T-helper 9 cell (primary cell): Measurements from ENCODE around the gene NRP1.
A peak's percentile ranks its signal among the peaks of the same experiment; 100 is the strongest.
"Not testable (repeated sequence)": the region's sequence is repeated elsewhere in the genome, so short reads cannot be mapped to it uniquely, and the experiment has no call there.

Experiments
- DNase-seq: peaks from one replicate; pipeline ENCODE4 v3.0.0-alpha.2; 2020

The NRP1 gene

DNA sequence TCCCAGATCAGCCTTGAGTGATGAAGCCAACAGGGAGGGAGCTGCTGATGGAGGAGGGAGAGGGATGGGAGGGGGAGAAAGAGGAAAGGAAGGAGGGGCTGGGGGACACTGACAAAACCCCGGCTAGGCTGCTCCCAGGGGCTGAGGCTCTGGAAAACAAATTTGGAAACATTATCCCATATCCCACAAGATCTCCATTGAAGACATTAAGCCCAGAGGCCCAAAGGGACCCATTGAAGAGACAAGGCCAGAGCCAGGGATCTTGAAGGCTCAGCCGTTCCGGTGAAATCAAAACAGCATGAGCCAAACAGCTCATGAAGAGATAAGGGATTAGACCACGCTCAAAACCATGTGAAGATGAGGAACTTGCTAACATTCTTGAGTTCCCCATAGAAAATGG is 192.2 kb downstream of the NRP1 start:
- DNase-seq, result no peak

DNA sequence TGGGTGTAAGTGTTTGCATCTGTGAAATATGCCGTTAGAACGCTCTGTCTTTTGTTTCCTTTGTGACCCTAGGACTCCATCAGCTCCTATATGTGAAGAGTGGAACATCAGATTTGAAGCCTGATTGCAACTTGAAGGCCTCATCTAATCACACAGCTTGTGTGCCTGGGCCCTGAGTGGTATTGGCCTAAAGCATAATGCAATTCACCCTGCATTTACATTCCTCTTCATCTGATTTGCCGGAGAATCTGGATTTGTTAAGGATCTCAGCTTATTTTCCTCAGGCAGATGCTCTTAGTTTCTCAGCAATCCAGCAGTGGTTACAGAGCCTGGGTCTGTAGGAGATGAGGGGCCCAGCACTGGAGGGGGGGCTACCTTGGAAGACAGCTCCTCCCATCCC is 193.2 kb downstream of the NRP1 start:
- no peak for DNase-seq

DNA sequence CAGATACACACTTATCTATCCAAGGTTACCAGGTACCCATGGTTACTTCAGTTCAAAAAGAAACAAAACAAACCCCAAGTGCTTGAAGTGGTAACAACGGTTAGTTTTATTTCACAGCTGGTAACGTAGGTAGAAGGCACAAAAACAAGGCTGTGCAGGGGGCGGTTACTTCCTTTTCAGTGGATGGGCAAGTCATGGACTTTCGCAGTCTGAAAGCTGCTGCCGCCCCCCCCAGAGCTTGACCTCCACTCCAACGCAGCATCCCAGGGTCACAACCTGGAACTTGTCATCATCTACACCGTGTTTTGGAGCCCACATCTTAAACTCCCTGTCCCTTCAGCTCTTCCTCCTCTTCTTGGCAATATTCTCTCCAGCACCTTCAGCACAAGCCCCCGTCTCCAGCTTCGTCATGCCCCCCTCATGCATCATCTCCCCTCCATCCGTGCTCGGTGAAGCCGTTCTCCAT is 195.3 kb downstream of the NRP1 start:
- peak; percentile 64 for DNase-seq

DNA sequence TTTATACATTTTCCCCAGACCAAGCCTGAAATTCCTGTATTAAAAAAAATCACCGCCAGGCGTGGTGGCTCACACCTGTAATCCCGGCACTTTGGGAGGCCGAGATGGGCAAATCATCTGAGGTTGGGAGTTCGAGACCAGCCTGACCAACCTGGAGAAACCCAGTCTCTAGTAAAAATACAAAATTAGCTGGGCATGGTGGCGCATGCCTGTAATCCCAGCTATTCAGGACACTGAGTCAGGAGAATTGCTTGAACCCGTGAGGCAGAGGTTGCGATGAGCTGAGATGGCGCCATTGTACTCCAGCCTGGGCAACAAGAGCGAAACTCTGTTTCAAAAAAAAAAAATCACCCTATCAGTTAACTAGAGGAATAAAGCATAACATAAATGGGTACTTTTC is 195.8 kb downstream of the NRP1 start:
- not testable (repeated sequence) for DNase-seq

DNA sequence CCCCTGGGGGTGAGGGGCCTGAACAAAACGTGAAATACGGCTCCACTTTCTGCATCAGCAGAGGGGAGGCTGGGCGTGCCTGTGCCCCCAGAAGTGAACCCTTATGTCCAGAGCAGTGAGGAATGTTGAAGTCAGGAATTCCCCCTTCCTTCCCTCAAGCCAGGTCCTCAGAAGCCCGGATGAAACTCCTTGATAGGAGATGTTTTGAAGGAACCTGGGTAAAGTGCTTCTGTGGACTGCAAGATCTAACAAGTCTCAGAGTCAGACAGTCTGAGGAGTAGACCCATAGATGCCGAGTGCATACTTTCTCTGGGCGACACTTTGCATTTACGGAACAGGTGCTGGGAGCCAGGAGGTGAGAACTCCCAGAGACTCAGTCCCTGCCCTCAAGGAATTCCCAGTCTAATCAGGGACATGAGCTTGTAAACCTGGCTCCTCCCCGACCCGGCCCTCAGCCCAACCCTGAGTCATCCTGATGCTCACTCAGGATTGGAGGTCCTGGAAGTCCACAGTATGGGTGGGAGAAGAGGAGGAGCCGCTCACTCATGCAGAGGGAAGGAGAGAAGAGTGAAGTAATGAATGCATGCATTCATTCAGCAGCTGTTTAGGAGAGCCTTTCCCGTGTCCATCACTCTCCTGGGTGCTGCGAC is 197.0 kb downstream of the NRP1 start:
- DNase-seq, result no peak

DNA sequence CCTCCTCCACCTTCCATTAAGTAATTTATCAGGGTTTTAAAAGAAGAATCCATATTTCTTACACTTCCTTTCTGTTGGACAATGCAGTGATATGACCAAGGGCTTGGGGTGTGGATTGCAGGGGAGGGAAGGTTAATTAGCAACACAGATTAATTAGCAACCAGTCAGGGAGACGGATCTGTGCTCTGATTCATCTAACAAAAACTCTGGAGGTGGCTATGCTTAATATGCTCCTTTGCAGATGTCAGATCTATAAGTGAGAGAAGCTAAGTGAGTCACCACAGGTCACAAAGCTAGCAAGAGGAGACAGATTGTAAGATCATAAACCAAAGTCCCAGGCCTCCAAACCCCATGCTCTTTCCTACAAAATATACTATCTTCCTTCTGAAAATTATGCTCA is 197.7 kb downstream of the NRP1 start:
- no peak for DNase-seq

DNA sequence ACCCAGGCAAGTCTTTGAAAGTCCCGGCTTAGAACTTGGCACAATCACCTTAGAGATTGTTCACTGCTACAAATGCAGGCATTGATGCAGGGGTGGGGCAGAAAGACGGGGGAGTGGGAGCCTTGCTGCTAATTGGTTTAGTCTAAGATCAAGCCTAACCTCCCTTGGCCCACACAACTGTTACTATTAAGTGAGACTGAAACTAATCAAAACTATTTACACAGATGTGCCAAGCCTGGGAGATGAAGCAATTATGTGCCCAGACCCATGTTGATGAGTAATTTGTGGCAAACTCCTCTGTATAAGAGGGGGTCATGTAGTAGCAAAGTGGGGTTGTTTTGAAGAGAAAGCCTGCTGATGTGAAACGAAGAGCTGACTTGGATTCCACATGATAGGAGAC is 198.2 kb downstream of the NRP1 start:
- no peak for DNase-seq

DNA sequence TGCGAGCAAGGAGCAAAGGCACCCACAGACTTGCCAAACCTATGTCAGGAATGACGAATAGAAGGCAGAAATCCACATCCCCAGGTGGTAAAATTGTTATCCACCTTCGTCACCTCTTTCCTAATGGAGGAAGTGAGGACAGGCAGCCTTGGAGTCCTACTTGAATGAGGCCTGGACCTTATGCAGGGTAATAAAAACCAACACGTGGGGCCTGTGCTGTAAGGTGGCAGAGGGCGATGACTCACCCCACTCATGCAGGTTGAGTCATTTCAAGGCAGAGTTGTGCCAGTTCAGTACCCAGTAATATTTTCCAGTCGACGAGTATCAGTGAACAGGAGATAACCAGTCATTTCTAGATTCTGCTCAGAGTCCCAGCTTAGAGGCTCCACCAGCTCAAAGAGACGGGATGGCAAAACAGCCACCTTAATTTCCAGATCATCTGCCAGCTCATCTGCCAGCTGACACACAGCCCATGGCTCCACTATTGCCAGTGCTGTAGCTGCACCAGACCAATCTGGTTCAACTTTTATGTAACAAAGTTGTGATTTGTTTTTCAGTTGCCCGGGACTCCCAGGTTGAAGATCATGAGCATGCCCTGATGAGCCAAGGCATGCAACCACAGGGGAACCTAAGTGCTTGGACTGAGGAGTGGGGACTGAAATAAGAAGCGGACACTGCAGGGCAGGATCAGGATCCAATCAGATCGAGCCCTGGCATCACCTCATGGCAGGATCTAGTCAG is 200.3 kb downstream of the NRP1 start:
- DNase-seq, result peak; percentile 57

DNA sequence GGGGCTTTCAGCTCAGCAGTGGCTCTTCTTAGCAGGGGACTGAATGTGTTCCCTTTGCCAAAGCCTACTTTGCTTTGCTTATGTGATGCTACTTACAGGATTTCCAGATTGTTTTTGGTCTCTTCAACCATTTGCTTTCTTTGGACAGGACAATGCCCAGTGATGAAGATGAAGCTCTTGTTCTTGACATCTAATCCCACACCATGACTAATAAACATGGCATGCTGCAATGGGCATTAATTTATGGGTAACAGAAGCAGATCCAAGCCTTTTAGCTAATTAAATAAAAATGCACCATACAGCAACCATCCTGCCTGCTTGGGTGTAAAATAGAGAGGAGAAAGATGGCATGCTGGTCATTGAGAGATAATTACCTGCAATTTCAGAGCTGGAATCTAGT is 200.9 kb downstream of the NRP1 start:
- no peak for DNase-seq

DNA sequence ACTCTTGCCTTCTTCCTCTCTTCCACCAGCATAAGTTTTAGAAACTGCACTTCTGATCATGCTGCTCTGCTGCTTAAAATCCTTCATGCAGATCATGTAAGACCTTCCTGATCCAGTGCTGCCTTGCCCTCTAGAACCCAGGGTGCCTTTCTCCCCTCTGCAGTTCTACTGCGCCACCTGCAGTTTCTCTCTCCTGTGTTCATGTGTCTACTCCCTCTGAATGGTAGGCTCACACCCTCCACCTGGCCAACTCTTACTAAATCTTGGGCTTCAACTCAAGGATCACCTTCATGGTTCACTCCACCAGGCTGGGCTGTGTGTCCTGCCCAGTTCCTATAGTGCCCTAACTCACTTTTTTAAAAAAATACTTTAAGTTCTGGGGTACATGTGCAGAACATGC is 201.8 kb downstream of the NRP1 start:
- no peak for DNase-seq

DNA sequence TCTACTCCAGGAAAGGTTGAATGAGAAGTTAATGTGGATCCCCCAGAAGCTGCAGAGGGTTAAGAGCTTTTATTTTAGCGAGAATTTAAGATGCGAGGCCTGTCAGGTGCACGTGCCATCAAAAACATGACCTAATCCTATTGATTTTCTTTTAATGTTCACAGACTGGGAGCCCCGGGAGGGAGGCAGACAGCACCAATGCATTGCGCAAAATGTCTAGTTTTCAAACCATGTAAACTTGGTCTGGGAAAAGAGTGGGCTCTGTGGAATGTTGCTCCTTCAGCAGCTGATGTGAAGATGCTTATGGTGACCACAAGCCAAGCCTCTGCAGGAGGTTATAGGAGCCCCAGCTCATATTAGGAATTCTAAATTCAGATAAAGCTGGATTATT is 204.5 kb downstream of the NRP1 start:
- no peak for DNase-seq

DNA sequence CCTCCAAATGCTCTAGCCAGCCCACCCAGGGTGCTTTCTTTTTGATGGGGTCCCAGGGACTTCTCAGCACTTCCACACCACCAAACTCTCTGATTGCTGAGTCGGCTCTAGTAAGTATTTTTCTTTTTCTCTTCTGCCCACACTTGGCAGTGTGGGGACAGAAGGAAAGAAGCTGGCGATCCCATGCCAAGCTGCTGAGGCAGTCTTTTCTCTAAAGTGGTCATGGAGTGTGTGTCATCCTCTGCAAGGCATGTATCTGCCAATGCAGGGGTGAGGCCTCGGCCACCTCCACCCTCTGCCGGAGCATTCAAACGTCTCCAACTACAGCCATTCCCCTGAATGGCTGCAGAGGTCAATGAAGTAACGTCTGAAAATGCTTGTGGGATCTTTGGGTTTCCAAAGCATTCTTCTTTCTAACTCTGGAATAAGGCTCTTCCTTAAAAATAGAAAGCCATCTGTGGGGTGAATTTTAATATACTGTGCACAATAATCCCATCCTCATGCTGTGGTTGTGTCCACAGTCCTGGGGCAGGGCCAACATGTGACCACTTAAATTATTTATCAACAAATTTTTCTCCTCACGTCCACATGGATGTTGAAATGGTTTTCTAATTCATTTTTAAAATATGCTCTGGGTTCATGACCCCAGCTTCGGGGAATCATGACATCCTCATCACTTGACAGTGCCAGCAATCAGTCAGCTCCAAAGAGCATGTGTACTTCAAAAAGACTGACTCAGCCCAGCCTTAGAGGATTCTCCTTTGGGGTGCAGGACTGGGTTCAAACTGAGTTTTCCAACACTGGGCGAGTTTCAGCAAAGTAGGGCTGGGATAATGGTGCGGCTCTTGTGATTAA is 205.1 kb downstream of the NRP1 start:
- DNase-seq, result no peak

DNA sequence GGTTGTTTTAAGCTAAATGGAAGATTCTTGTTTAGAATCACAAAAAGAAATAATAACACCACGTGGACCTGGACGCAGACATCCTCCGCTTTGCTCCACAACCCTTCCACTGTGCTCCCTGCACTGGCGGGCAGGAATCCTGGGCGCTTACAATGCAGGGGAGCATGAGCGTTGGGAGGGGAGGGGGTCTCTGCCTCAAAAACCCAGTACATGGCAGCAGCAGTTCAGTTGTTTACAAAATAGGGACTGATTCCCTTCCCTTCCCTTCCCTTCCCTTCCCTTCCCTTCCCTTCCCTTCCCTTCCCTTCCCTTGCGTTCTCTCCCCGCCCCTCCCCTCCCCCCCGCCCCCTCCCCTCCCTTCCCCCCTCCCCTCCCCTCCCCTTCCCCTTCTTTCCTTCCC is 206.8 kb downstream of the NRP1 start:
- DNase-seq, result no peak
